K562 (cell line): ENCODE results near the gene PRRC2B. TPM values are rescaled to one million over a fixed set of nuclear protein-coding genes. Genes with fewer than 3 reads are reported as not detected.
A peak's percentile ranks its signal among the peaks of the same experiment; 100 is the strongest.

Experiments used
- ATAC-seq: fragments of 200-7000 bp; cut with Tn5 transposase; 3 replicates; pipeline ENCODE4 v1.9.1; 2020; ENCODE audit warnings: moderate library complexity
- BruUV-seq: library from RNA; stranded (reverse); fragments of 400-500 nt; replicated peaks from 2 replicates; lab custom pipeline; 2021; lab: Mats Ljungman, UMichigan
- CTCF ChIA-PET: fragments of 300-600 bp; formaldehyde crosslinking; extraction: SDS; loops from one replicate; lab custom pipeline; 2021; ENCODE audit warnings: low intra/inter-chr PET ratio; lab: Yijun Ruan, JAX
- POLR2A ChIA-PET: fragments of 300-600, 350-650 bp; sonication (Branson Sonifier 250); formaldehyde crosslinking; extraction: SDS; loops from one replicate; lab custom pipeline; 2021; ENCODE audit warnings: antibody characterized with exemption, inconsistent platforms; lab: Yijun Ruan, JAX
- DNase-seq, 4 experiments: peaks; one replicate each; pipeline versions ENCODE4 v3.0.0 to v3.0.0-alpha.2; 2011 to 2018; ENCODE audit warnings: low spot score in 3 of 4, mixed read lengths in 3 of 4; ENCODE audit errors: extremely low read depth in 1 of 4
- FAIRE-seq: peaks from 2 replicates; lab custom pipeline; 2011; peaks lifted over from hg19 to GRCh38; lab: Jason Lieb, UNC
- H2AFZ ChIP-seq: 2 replicates; pipeline ENCODE4 v1.6.0; 2011; ENCODE audit warnings: low read depth, low read length, control low read depth, inconsistent platforms
- H3K27ac ChIP-seq: fragments of 200-600 bp; 3 replicates; pipeline ENCODE4 v1.8.0; 2011; ENCODE audit warnings: low read depth, mild to moderate bottlenecking, control low read depth, inconsistent platforms, low read length, moderate library complexity, mixed read lengths; ENCODE audit errors: extremely low read depth
- H3K27me3 ChIP-seq, 2 experiments: fragments of 300-600 bp in 1 of 2; 2 replicates in 1 of 2; 3 replicates in 1 of 2; pipeline versions ENCODE4 v1.6.0 to v1.8.0; 2011; ENCODE audit warnings: inconsistent platforms in 2 of 2, low read length in 2 of 2, mild to moderate bottlenecking in 1 of 2, mixed read lengths in 1 of 2, moderate library complexity in 1 of 2; ENCODE audit not compliant: control insufficient read depth in 2 of 2, insufficient read depth in 2 of 2
- H3K36me3 ChIP-seq: fragments of 300-600 bp; 3 replicates; pipeline ENCODE4 v1.8.0; 2011; ENCODE audit warnings: mild to moderate bottlenecking, low read length, inconsistent platforms; ENCODE audit not compliant: control insufficient read depth, insufficient read depth
- H3K4me1 ChIP-seq, 2 experiments: fragments of 200-600 bp in 1 of 2; replicated peaks in 1 of 2; 2 replicates in 1 of 2; 3 replicates in 1 of 2; pipeline versions ENCODE4 v1.5.1 to v1.8.0; 2011; ENCODE audit warnings: inconsistent platforms in 2 of 2, low read length in 2 of 2, mild to moderate bottlenecking in 1 of 2, mixed read lengths in 1 of 2, moderate library complexity in 1 of 2; ENCODE audit not compliant: control insufficient read depth in 2 of 2, insufficient read depth in 2 of 2
- H3K4me2 ChIP-seq: 2 replicates; pipeline ENCODE4 v1.6.1; 2011; ENCODE audit warnings: low read length, control low read depth, inconsistent platforms, mixed read lengths; ENCODE audit not compliant: insufficient read depth
- H3K4me3 ChIP-seq: fragments of 200-600 bp; sonication (generic), shearing (Covaris generic); 2 replicates; pipeline ENCODE4 v1.5.1; 2016; ENCODE audit warnings: control low read depth, inconsistent platforms
- H3K79me2 ChIP-seq: fragments of 200-600 bp; 3 replicates; pipeline ENCODE4 v1.8.0; 2011; ENCODE audit warnings: low read length, inconsistent platforms; ENCODE audit not compliant: control insufficient read depth, insufficient read depth
- H3K9ac ChIP-seq, 2 experiments: 2 replicates each; pipeline versions ENCODE4 v1.6.0 to v1.6.1; 2011; ENCODE audit warnings: low read depth in 2 of 2, low read length in 2 of 2, control low read depth in 1 of 2, inconsistent platforms in 1 of 2, mild to moderate bottlenecking in 1 of 2, mixed read lengths in 1 of 2; ENCODE audit not compliant: insufficient read depth in 1 of 2
- H3K9me1 ChIP-seq: one replicate; pipeline ENCODE4 v1.6.0; 2011; ENCODE audit warnings: inconsistent platforms, mild to moderate bottlenecking, low read length, moderate library complexity; ENCODE audit not compliant: control insufficient read depth, insufficient read depth
- H3K9me3 ChIP-seq: replicated peaks from 2 replicates; pipeline ENCODE4 v1.5.1; 2011; ENCODE audit warnings: low read depth, low read length, inconsistent platforms; ENCODE audit not compliant: control insufficient read depth, insufficient read depth
- H4K20me1 ChIP-seq: replicated peaks from 2 replicates; pipeline ENCODE4 v1.6.1; 2011; ENCODE audit warnings: low read length, inconsistent platforms, mixed read lengths; ENCODE audit not compliant: control insufficient read depth, insufficient read depth
- POLR2B ChIP-seq: fragments of 450-650 bp; IDR thresholded peaks from 2 replicates; pipeline ENCODE4 v1.6.1; 2018; ENCODE audit warnings: low read depth; ENCODE audit not compliant: partially characterized antibody
- SNIP1 ChIP-seq: fragments of 450-650 bp; IDR thresholded peaks from 2 replicates; pipeline ENCODE4 v1.7.1; 2017; ENCODE audit warnings: low read depth, mild to moderate bottlenecking
- U2AF2 ChIP-seq: fragments of 200-400 bp; formaldehyde crosslinking; optimal IDR thresholded peaks from 2 replicates; pipeline ENCODE3; 2017; ENCODE audit warnings: low read depth, mild to moderate bottlenecking, low read length
- ZNF780A ChIP-seq: fragments of 250-450 bp; sonication (Bioruptor Pico); IDR thresholded peaks from 2 replicates; pipeline ENCODE4 v1.5.0; 2021; ENCODE audit warnings: mild to moderate bottlenecking
- WGBS: fragments of 100-300 bp; shearing (Covaris generic); methylation state at CpG from one replicate; pipeline ENCODE4 v1.1.6; 2016; ENCODE audit warnings: low coverage, mixed read lengths; ENCODE audit not compliant: insufficient coverage; ENCODE audit errors: missing lambda C conversion rate; 5-methylcytosine and 5-hydroxymethylcytosine counted together
- in situ Hi-C: fragments of 300-500 bp; cut with MboI; formaldehyde crosslinking; loops from 4 replicates; pipeline ENCODE4 v1.15.0; 2018; ENCODE audit warnings: inconsistent platforms, mixed read lengths
- intact Hi-C: fragments of 100-400 bp; cut with micrococcal nuclease; formaldehyde crosslinking; loops from 2 replicates; pipeline ENCODE4 v1.14.2; 2022
- polyA plus RNA-seq, 8 experiments: library from polyadenylated mRNA; depleted of rRNA in 4 of 8; stranded (reverse) in 5 of 8; unstranded in 3 of 8; fragments of >200 nt; fragmentation: Nextera tagmentation in 2 of 8; fragmentation: Illumina TruSeq in 1 of 8; extraction: Ambion mirVana in 2 of 8; extraction: Trizol in 1 of 8; gene quantifications; 2 replicates each; pipeline versions ENCODE4 v1.2.1 to v1.2.3, GENCODE V29; 2011 to 2014; ENCODE audit warnings: inconsistent platforms in 1 of 8, missing spikeins in 1 of 8
- total RNA-seq, 7 experiments: library from RNA; depleted of rRNA in 6 of 7; stranded (reverse); fragments of >200 nt in 6 of 7; fragmentation: Illumina TruSeq in 2 of 7; extraction: Trizol in 2 of 7; gene quantifications; 2 replicates each; pipeline versions ENCODE4 v1.2.1 to v1.2.3, GENCODE V29; 2011 to 2021; ENCODE audit warnings: low replicate concordance in 1 of 7
- TF ChIP-seq, protein P1 (sequence below): sonication (generic); formaldehyde crosslinking; IDR thresholded peaks from 2 replicates; pipeline ENCODE4 v1.8.0; 2022; ENCODE audit warnings: mild to moderate bottlenecking, missing genetic modification reagents
- TF ChIP-seq, protein P2 (sequence below), 2 experiments: fragments of 450-650 bp; IDR thresholded peaks; 2 replicates each; pipeline ENCODE4 v1.6.1; 2016; ENCODE audit warnings: mild to moderate bottlenecking in 2 of 2, borderline replicate concordance in 1 of 2, low read depth in 1 of 2, moderate library complexity in 1 of 2

Gene PRRC2B
- total and polyA plus RNA-seq, 9 of the 15 experiments (the other 6 are each of a cell fraction or from before 2014, with no cell fraction given), result 0.34 to 125 (median 30.9) TPM

DNA sequence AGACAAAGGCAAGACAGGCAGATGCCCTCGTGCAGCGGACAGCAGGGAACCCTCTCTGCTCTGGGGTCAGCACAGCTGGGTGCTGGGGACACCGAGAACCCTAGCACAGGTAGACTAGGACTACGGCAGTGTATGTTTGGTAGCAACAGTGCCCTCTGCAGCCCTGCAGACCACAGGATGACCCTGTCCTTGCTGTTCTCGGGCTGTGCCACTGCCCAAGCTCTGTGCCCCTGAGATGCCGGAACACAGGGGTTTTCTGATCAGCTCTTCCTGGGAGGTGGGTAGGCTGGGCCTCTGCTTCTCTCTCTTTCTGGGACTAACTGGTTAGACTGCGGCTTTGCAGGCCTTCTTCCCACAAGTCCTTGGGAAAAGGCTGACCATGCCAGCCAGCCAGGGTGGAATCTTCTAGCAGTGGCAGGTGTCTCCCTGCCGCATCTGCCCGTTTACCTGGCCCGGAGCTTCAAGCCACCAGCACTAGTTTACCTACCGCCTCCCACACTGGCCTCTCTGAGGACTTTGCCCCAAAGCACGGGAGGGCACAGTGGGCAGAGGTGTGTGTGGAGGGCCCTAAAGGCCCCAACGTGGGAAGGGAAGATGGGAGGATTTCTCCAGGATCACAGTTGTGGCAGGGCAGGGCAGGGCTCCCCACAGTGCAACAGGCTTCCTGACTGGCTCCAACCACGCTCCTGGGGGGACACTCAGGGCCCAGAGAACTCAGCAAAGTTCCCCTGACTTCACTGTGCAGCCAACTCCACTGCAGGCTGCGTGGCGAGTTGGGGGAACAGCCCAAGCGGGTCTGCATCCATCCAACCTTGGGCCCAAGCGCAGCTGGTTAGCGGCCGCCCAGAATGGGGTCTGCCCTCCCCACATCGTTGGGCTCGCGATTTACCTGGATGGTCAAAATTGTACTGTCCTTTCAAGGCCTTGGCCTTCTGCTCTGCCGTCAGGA, 136.0 kb downstream of the PRRC2B start:
- H2AFZ ChIP-seq, result peak overlapping the region; percentile 81
- H3K36me3 ChIP-seq, result peaks cover 51% of the 10 kb centered on the region; the same call in 2 of the 3 replicates
- H3K9ac ChIP-seq, result peak overlapping the region; percentile 77 to 93
- TSS peak; percentile 56 for BruUV-seq
- H3K27me3 ChIP-seq, result no peaks in the 10 kb centered on the region
- H4K20me1 ChIP-seq, result no peaks in the 10 kb centered on the region; the same call in 1 of the 2 replicates
- peak overlapping the region; percentile 64; the same call in 1 of the 3 replicates for H3K27ac ChIP-seq
- intact Hi-C loops, result no loop called here
- 71% methylated on average over 24 of the region's 24 CpGs for WGBS
- peaks cover 12 to 42% of the 10 kb centered on the region in 2 experiments; a peak in 4 of 5 replicates for H3K4me1 ChIP-seq
- in situ Hi-C loops, result no loop called here
- no peaks in the 10 kb centered on the region for H3K9me1 ChIP-seq
- peak overlapping the region; percentile 95 for H3K4me3 ChIP-seq
- peaks cover 14% of the 10 kb centered on the region for H3K79me2 ChIP-seq
- no peak; the same call in 2 of the 3 replicates for ATAC-seq
- FAIRE-seq, result no peak
- DNase-seq, result no peak
- no peaks in the 10 kb centered on the region for H3K9me3 ChIP-seq
- POLR2A ChIA-PET, result interaction anchor here (0.6 kb wide), 1 partner anchor 205 kb away, joined by 3 read pairs; no protein-coding TSS in a partner anchor
- CTCF ChIA-PET, result no interaction called here
- H3K4me2 ChIP-seq, result peak overlapping the region; percentile 82
- TF ChIP-seq SNIP1 (no peak), POLR2B (no peak), ZNF780A (CRISPR knock-in tag) (no peak), U2AF2 (no peak)
- TF ChIP-seq, protein P1, sequence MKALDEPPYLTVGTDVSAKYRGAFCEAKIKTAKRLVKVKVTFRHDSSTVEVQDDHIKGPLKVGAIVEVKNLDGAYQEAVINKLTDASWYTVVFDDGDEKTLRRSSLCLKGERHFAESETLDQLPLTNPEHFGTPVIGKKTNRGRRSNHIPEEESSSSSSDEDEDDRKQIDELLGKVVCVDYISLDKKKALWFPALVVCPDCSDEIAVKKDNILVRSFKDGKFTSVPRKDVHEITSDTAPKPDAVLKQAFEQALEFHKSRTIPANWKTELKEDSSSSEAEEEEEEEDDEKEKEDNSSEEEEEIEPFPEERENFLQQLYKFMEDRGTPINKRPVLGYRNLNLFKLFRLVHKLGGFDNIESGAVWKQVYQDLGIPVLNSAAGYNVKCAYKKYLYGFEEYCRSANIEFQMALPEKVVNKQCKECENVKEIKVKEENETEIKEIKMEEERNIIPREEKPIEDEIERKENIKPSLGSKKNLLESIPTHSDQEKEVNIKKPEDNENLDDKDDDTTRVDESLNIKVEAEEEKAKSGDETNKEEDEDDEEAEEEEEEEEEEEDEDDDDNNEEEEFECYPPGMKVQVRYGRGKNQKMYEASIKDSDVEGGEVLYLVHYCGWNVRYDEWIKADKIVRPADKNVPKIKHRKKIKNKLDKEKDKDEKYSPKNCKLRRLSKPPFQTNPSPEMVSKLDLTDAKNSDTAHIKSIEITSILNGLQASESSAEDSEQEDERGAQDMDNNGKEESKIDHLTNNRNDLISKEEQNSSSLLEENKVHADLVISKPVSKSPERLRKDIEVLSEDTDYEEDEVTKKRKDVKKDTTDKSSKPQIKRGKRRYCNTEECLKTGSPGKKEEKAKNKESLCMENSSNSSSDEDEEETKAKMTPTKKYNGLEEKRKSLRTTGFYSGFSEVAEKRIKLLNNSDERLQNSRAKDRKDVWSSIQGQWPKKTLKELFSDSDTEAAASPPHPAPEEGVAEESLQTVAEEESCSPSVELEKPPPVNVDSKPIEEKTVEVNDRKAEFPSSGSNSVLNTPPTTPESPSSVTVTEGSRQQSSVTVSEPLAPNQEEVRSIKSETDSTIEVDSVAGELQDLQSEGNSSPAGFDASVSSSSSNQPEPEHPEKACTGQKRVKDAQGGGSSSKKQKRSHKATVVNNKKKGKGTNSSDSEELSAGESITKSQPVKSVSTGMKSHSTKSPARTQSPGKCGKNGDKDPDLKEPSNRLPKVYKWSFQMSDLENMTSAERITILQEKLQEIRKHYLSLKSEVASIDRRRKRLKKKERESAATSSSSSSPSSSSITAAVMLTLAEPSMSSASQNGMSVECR (CRISPR knock-in tag), result no peak
- TF ChIP-seq, protein P2, sequence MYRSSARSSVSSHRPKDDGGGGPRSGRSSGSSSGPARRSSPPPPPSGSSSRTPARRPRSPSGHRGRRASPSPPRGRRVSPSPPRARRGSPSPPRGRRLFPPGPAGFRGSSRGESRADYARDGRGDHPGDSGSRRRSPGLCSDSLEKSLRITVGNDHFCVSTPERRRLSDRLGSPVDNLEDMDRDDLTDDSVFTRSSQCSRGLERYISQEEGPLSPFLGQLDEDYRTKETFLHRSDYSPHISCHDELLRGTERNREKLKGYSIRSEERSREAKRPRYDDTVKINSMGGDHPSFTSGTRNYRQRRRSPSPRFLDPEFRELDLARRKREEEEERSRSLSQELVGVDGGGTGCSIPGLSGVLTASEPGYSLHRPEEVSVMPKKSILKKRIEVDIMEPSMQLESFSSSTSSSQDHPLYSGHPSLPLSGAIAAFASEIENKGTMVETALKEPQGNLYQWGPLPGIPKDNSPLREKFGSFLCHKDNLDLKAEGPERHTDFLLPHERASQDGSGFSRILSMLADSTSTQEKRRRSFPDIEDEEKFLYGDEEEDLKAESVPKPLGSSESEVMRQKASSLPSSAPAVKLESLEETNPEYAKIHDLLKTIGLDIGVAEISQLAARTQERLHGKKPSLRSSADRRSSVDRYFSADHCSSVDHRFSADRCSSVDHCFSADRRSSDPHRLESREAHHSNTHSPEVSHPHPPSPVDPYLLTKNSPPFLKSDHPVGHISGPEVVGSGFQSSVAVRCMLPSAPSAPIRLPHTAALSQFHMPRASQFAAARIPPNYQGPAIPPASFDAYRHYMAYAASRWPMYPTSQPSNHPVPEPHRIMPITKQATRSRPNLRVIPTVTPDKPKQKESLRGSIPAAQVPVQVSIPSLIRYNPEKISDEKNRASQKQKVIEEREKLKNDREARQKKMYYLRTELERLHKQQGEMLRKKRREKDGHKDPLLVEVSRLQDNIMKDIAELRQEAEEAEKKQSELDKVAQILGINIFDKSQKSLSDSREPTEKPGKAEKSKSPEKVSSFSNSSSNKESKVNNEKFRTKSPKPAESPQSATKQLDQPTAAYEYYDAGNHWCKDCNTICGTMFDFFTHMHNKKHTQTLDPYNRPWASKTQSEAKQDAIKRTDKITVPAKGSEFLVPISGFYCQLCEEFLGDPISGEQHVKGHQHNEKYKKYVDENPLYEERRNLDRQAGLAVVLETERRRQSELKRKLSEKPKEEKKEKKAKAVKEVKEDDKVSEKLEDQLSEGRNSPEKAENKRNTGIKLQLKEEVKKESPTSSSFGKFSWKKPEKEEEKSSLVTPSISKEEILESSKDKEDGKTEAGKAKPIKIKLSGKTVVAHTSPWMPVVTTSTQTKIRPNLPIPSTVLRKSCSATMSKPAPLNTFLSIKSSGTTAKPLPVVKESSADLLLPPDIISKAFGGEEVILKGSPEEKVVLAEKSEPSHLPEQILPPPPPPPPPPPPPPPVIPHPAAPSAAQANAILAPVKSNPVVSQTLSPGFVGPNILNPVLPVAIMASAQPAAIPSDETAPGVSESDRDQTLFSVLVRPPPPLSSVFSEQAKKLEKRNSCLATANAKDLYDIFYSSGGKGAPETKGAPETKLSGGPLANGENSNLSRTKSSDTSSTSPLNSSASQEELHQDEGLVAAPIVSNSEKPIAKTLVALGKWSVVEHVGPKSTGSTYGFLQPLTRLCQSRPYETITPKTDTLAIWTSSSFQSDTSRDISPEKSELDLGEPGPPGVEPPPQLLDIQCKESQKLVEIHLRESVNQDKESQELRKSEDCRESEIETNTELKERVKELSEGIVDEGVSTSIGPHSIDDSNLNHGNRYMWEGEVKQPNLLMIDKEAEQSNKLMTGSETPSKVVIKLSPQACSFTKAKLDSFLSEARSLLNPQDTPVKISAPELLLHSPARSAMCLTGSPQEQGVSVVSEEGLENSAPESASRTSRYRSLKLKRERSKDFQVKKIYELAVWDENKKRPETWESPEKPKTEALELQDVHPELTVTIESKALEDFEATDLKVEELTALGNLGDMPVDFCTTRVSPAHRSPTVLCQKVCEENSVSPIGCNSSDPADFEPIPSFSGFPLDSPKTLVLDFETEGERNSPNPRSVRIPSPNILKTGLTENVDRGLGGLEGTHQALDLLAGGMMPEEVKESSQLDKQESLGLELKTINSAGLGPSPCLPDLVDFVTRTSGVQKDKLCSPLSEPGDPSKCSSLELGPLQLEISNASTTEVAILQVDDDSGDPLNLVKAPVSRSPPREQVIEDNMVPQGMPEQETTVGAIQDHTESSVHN (IDR thresholded peaks at IDR 0.05; ENCODE audit: borderline replicate concordance in 1 of 2, low read depth in 1 of 2), result no peak
